Glutamatergic neuron (in vitro differentiated cells): ENCODE results near the gene DISP1. TPM values are rescaled to one million over a fixed set of nuclear protein-coding genes. Genes with fewer than 3 reads are reported as not detected.

ENCODE experiments used
- DNase-seq: peaks from one replicate; pipeline ENCODE4 v3.0.0; 2022
- H3K27ac Mint-ChIP-seq: one replicate; pipeline ENCODE4 v1.8.0; 2020; ENCODE audit warnings: mild to moderate bottlenecking, mixed read lengths, inconsistent platforms; ENCODE audit not compliant: unreplicated experiment
- H3K27me3 Mint-ChIP-seq: one replicate; pipeline ENCODE4 v1.8.0; 2020; ENCODE audit warnings: mild to moderate bottlenecking, moderate library complexity, mixed read lengths, inconsistent platforms; ENCODE audit not compliant: unreplicated experiment
- H3K36me3 Mint-ChIP-seq: one replicate; pipeline ENCODE4 v1.8.0; 2020; ENCODE audit warnings: mild to moderate bottlenecking, mixed read lengths, inconsistent platforms; ENCODE audit not compliant: unreplicated experiment
- H3K4me1 Mint-ChIP-seq: one replicate; pipeline ENCODE4 v1.8.0; 2020; ENCODE audit warnings: mild to moderate bottlenecking, low read depth, mixed read lengths, inconsistent platforms; ENCODE audit not compliant: unreplicated experiment
- H3K4me3 Mint-ChIP-seq: one replicate; pipeline ENCODE4 v1.8.0; 2020; ENCODE audit warnings: mild to moderate bottlenecking, mixed read lengths, inconsistent platforms; ENCODE audit not compliant: unreplicated experiment
- H3K9me3 Mint-ChIP-seq: one replicate; pipeline ENCODE4 v1.8.0; 2020; ENCODE audit warnings: mild to moderate bottlenecking, moderate library complexity, mixed read lengths, inconsistent platforms; ENCODE audit not compliant: unreplicated experiment
- total RNA-seq: library from RNA; stranded (reverse); fragmentation: NEBNext Ultra II Directional; extraction: Animal tissue kit (Norgen Biotek cat#: 25700); gene quantifications from one replicate; pipeline ENCODE4 v1.2.1, GENCODE V29; 2021; ENCODE audit not compliant: unreplicated experiment
- TF ChIP-seq, protein P1 (sequence below): fragments of 200-600 bp; sonication (generic); IDR thresholded peaks from one replicate; pipeline ENCODE4 v1.5.0; 2021; ENCODE audit not compliant: partially characterized antibody, unreplicated experiment

DISP1 gene
- total RNA-seq, 1 donor from 2014 or later, result 9.6 TPM

DNA sequence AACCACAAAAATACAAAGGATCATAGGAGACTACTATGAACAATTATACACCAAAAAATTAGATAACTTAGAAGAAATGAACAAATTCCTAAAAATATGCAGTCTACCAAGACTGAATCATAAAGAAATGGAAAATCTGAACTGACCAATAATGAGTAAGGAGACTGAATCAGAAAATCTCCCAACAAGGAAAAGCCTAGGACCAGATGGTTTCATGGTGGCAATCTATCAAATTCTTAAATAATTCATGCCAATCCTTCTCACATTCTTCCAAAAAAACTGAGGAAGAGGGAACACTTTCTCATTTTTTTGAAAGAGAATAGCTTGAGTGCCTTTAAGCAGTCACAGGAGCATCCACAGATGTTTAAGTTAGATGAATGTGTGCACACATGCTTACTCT is 31.8 kb upstream of the DISP1 start:
- H3K4me3 Mint-ChIP-seq, result no peak overlapping the region
- H3K4me1 Mint-ChIP-seq, result no peaks in the 10 kb centered on the region
- no peaks in the 10 kb centered on the region for H3K36me3 Mint-ChIP-seq
- H3K27me3 Mint-ChIP-seq, result no peaks in the 10 kb centered on the region
- TF ChIP-seq, protein P1, sequence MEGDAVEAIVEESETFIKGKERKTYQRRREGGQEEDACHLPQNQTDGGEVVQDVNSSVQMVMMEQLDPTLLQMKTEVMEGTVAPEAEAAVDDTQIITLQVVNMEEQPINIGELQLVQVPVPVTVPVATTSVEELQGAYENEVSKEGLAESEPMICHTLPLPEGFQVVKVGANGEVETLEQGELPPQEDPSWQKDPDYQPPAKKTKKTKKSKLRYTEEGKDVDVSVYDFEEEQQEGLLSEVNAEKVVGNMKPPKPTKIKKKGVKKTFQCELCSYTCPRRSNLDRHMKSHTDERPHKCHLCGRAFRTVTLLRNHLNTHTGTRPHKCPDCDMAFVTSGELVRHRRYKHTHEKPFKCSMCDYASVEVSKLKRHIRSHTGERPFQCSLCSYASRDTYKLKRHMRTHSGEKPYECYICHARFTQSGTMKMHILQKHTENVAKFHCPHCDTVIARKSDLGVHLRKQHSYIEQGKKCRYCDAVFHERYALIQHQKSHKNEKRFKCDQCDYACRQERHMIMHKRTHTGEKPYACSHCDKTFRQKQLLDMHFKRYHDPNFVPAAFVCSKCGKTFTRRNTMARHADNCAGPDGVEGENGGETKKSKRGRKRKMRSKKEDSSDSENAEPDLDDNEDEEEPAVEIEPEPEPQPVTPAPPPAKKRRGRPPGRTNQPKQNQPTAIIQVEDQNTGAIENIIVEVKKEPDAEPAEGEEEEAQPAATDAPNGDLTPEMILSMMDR, result no peak
- no peak for DNase-seq
- peaks cover 2% of the 10 kb centered on the region for H3K9me3 Mint-ChIP-seq
- no peak overlapping the region for H3K27ac Mint-ChIP-seq

DNA sequence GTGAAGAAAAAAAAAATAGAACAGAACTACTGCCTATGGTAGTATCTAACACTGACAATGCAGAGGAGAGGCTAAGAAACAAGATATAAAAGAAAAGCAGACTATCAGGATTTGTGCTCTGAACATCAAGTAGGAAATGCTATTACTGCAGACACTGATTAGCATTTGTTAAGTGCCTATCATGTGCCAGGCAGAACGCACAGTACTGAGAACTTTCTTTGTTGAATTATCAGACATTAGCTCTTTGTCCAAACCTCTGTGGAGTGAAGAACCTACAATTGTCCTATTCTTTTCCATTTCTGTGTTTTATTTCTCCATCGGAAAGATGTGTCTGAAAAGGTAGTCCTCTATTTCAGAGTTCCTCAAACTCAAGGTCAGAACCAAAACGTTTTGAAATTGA is 30.5 kb upstream of the DISP1 start:
- Mint-ChIP-seq H3K4me1 (no peaks in the 10 kb centered on the region), H3K4me3 (no peak overlapping the region), H3K36me3 (no peaks in the 10 kb centered on the region), H3K27ac (no peak overlapping the region), H3K27me3 (no peaks in the 10 kb centered on the region), H3K9me3 (peaks cover 2% of the 10 kb centered on the region)
- TF ChIP-seq, protein P1, result no peak
- no peak for DNase-seq

DNA sequence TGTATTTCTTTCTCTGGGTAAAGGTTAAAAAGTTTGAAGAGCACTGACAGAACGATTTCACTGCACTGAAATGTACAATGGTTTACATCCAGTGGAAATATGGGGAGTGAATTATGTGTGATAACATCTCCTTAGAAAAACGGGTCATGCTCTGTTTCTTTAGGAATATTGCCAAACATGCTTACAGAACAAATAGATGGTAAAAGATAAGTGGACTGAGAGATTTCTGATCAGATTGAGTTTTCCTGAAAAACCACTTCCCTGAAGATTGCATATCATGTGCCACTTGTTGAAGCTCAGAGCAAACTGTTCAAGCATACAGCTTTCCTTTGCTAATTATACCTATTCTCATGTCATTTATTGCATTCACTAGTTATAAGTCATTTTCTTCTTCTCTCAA is 29.9 kb upstream of the DISP1 start:
- H3K4me3 Mint-ChIP-seq, result no peak overlapping the region
- H3K36me3 Mint-ChIP-seq, result no peaks in the 10 kb centered on the region
- H3K9me3 Mint-ChIP-seq, result peaks cover 2% of the 10 kb centered on the region
- H3K27ac Mint-ChIP-seq, result no peak overlapping the region
- H3K4me1 Mint-ChIP-seq, result no peaks in the 10 kb centered on the region
- DNase-seq, result no peak
- TF ChIP-seq, protein P1, result no peak
- H3K27me3 Mint-ChIP-seq, result no peaks in the 10 kb centered on the region

DNA sequence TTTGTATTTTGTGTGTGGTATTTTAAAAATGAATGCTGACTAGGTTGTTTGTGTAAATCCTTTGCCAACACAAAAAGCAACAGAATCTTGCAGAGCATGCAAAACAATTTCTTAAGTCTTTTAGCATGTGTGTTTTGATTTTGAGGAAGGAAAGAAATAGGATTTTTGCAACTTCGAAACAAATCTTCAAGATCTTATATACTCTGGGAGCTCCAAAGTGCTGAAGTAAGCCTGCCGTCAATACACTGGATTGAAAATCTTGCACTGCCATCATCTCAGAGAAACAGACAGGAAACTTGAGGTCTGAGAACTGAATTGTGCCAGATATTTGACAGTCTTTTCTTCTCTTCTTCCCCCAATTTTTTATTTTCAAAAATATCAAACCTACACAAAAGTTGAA is 29.3 kb upstream of the DISP1 start:
- no peaks in the 10 kb centered on the region for H3K36me3 Mint-ChIP-seq
- TF ChIP-seq, protein P1, result no peak
- H3K27me3 Mint-ChIP-seq, result no peaks in the 10 kb centered on the region
- H3K4me1 Mint-ChIP-seq, result no peaks in the 10 kb centered on the region
- no peak overlapping the region for H3K4me3 Mint-ChIP-seq
- no peak for DNase-seq
- peaks cover 2% of the 10 kb centered on the region for H3K9me3 Mint-ChIP-seq
- no peak overlapping the region for H3K27ac Mint-ChIP-seq

DNA sequence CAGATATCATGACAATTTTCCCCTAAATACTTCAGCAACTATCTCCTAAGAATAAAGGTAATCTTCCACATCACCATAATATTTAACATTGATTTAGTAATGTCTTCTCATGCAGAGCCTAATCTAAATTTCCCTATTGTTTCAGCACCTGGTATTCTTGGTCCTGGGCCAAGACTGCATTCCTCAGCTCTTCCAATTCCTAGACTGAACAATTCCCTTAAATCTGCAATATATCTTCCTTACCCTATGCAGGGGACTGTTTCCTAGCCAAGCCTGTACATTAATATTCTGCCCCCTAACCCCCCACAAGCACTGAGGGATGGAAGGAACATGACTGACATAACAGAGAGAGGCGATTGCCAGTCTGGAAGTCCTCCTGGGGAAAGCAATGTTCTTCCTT is 28.7 kb upstream of the DISP1 start:
- Mint-ChIP-seq H3K27ac (no peak overlapping the region), H3K4me3 (no peak overlapping the region), H3K9me3 (peaks cover 2% of the 10 kb centered on the region), H3K36me3 (no peaks in the 10 kb centered on the region), H3K4me1 (no peaks in the 10 kb centered on the region), H3K27me3 (no peaks in the 10 kb centered on the region)
- TF ChIP-seq, protein P1, result no peak
- no peak for DNase-seq
